K562 (cell line): ENCODE data around the gene DGAT2. TPM values are rescaled to one million over a fixed set of nuclear protein-coding genes. Genes with fewer than 3 reads are reported as not detected.

ENCODE experiments used
- ATAC-seq: fragments of 200-7000 bp; cut with Tn5 transposase; 3 replicates; pipeline ENCODE4 v1.9.1; 2020; ENCODE audit warnings: moderate library complexity
- BruUV-seq: library from RNA; stranded (reverse); fragments of 400-500 nt; replicated peaks from 2 replicates; lab custom pipeline; 2021; lab: Mats Ljungman, UMichigan
- CTCF ChIA-PET: fragments of 300-600 bp; formaldehyde crosslinking; extraction: SDS; loops from one replicate; lab custom pipeline; 2021; ENCODE audit warnings: low intra/inter-chr PET ratio; lab: Yijun Ruan, JAX
- POLR2A ChIA-PET: fragments of 300-600, 350-650 bp; sonication (Branson Sonifier 250); formaldehyde crosslinking; extraction: SDS; loops from one replicate; lab custom pipeline; 2021; ENCODE audit warnings: antibody characterized with exemption, inconsistent platforms; lab: Yijun Ruan, JAX
- DNase-seq, 4 experiments: peaks; one replicate each; pipeline versions ENCODE4 v3.0.0 to v3.0.0-alpha.2; 2011 to 2018; ENCODE audit warnings: low spot score in 3 of 4, mixed read lengths in 3 of 4; ENCODE audit errors: extremely low read depth in 1 of 4
- FAIRE-seq: peaks from 2 replicates; lab custom pipeline; 2011; peaks lifted over from hg19 to GRCh38; lab: Jason Lieb, UNC
- H2AFZ ChIP-seq: 2 replicates; pipeline ENCODE4 v1.6.0; 2011; ENCODE audit warnings: low read depth, low read length, control low read depth, inconsistent platforms
- H3K27ac ChIP-seq: fragments of 200-600 bp; 3 replicates; pipeline ENCODE4 v1.8.0; 2011; ENCODE audit warnings: low read depth, mild to moderate bottlenecking, control low read depth, inconsistent platforms, low read length, moderate library complexity, mixed read lengths; ENCODE audit errors: extremely low read depth
- H3K27me3 ChIP-seq, 2 experiments: fragments of 300-600 bp in 1 of 2; 2 replicates in 1 of 2; 3 replicates in 1 of 2; pipeline versions ENCODE4 v1.6.0 to v1.8.0; 2011; ENCODE audit warnings: inconsistent platforms in 2 of 2, low read length in 2 of 2, mild to moderate bottlenecking in 1 of 2, mixed read lengths in 1 of 2, moderate library complexity in 1 of 2; ENCODE audit not compliant: control insufficient read depth in 2 of 2, insufficient read depth in 2 of 2
- H3K36me3 ChIP-seq: fragments of 300-600 bp; 3 replicates; pipeline ENCODE4 v1.8.0; 2011; ENCODE audit warnings: mild to moderate bottlenecking, low read length, inconsistent platforms; ENCODE audit not compliant: control insufficient read depth, insufficient read depth
- H3K4me1 ChIP-seq, 2 experiments: fragments of 200-600 bp in 1 of 2; replicated peaks in 1 of 2; 2 replicates in 1 of 2; 3 replicates in 1 of 2; pipeline versions ENCODE4 v1.5.1 to v1.8.0; 2011; ENCODE audit warnings: inconsistent platforms in 2 of 2, low read length in 2 of 2, mild to moderate bottlenecking in 1 of 2, mixed read lengths in 1 of 2, moderate library complexity in 1 of 2; ENCODE audit not compliant: control insufficient read depth in 2 of 2, insufficient read depth in 2 of 2
- H3K4me2 ChIP-seq: 2 replicates; pipeline ENCODE4 v1.6.1; 2011; ENCODE audit warnings: low read length, control low read depth, inconsistent platforms, mixed read lengths; ENCODE audit not compliant: insufficient read depth
- H3K4me3 ChIP-seq: fragments of 200-600 bp; sonication (generic), shearing (Covaris generic); 2 replicates; pipeline ENCODE4 v1.5.1; 2016; ENCODE audit warnings: control low read depth, inconsistent platforms
- H3K79me2 ChIP-seq: fragments of 200-600 bp; 3 replicates; pipeline ENCODE4 v1.8.0; 2011; ENCODE audit warnings: low read length, inconsistent platforms; ENCODE audit not compliant: control insufficient read depth, insufficient read depth
- H3K9ac ChIP-seq, 2 experiments: 2 replicates each; pipeline versions ENCODE4 v1.6.0 to v1.6.1; 2011; ENCODE audit warnings: low read depth in 2 of 2, low read length in 2 of 2, control low read depth in 1 of 2, inconsistent platforms in 1 of 2, mild to moderate bottlenecking in 1 of 2, mixed read lengths in 1 of 2; ENCODE audit not compliant: insufficient read depth in 1 of 2
- H3K9me1 ChIP-seq: one replicate; pipeline ENCODE4 v1.6.0; 2011; ENCODE audit warnings: inconsistent platforms, mild to moderate bottlenecking, low read length, moderate library complexity; ENCODE audit not compliant: control insufficient read depth, insufficient read depth
- H3K9me3 ChIP-seq: replicated peaks from 2 replicates; pipeline ENCODE4 v1.5.1; 2011; ENCODE audit warnings: low read depth, low read length, inconsistent platforms; ENCODE audit not compliant: control insufficient read depth, insufficient read depth
- H4K20me1 ChIP-seq: replicated peaks from 2 replicates; pipeline ENCODE4 v1.6.1; 2011; ENCODE audit warnings: low read length, inconsistent platforms, mixed read lengths; ENCODE audit not compliant: control insufficient read depth, insufficient read depth
- ARID2 ChIP-seq: fragments of 450-650 bp; IDR thresholded peaks from 2 replicates; pipeline ENCODE4 v1.6.1; 2017; ENCODE audit warnings: antibody characterized with exemption, mild to moderate bottlenecking
- ATF2 ChIP-seq: sonication (generic); formaldehyde crosslinking; IDR thresholded peaks from 2 replicates; pipeline ENCODE4 v1.8.1; 2022; ENCODE audit warnings: missing genetic modification reagents
- E2F3 ChIP-seq: fragments of 250-450 bp; sonication (Bioruptor Pico); IDR thresholded peaks from 2 replicates; pipeline ENCODE4 v1.4.0; 2020; ENCODE audit warnings: mild to moderate bottlenecking
- NELFE ChIP-seq: IDR thresholded peaks from 2 replicates; pipeline ENCODE4 v1.6.1; 2011; ENCODE audit warnings: mild to moderate bottlenecking; ENCODE audit not compliant: insufficient read depth, insufficient read length
- PREB ChIP-seq: sonication (generic); formaldehyde crosslinking; IDR thresholded peaks from 2 replicates; pipeline ENCODE4 v1.8.1; 2023; ENCODE audit warnings: mild to moderate bottlenecking, missing genetic modification reagents
- PTTG1 ChIP-seq: fragments of 450-650 bp; IDR thresholded peaks from 2 replicates; pipeline ENCODE4 v1.6.1; 2016; ENCODE audit warnings: low read depth, mild to moderate bottlenecking, missing genetic modification characterization, missing compliant biosample characterization
- RAD21 ChIP-seq, 2 experiments: fragments of 250-450 bp in 1 of 2; fragments of 450-650 bp in 1 of 2; sonication (Bioruptor Pico) in 1 of 2; formaldehyde crosslinking in 1 of 2; IDR thresholded peaks in 1 of 2; conservative IDR thresholded peaks in 1 of 2; 2 replicates each; pipeline versions ENCODE4 v1.4.0 to v1.8.0; 2020 to 2022; ENCODE audit warnings: mild to moderate bottlenecking in 2 of 2, moderate library complexity in 1 of 2
- SETDB1 ChIP-seq: IDR thresholded peaks from one replicate; pipeline ENCODE4 v1.6.1; 2012; ENCODE audit warnings: low read length, control low read depth, inconsistent platforms
- TEAD1 ChIP-seq, 2 experiments: fragments of 450-650 bp in 1 of 2; sonication (generic) in 1 of 2; formaldehyde crosslinking; IDR thresholded peaks; 2 replicates each; pipeline versions ENCODE4 v1.4.0 to v1.8.0; 2020 to 2022; ENCODE audit warnings: mild to moderate bottlenecking in 2 of 2, missing genetic modification reagents in 1 of 2
- TOE1 ChIP-seq, 2 experiments: fragments of 450-650 bp in 1 of 2; sonication (generic) in 1 of 2; formaldehyde crosslinking in 1 of 2; IDR thresholded peaks; 2 replicates each; pipeline versions ENCODE4 v1.7.1 to v1.8.0; 2016 to 2022; ENCODE audit warnings: borderline replicate concordance in 2 of 2, mild to moderate bottlenecking in 2 of 2, antibody characterized with exemption in 1 of 2, inconsistent platforms in 1 of 2, low read depth in 1 of 2, missing genetic modification reagents in 1 of 2, moderate library complexity in 1 of 2
- ZNF232 ChIP-seq: sonication (generic); formaldehyde crosslinking; IDR thresholded peaks from 2 replicates; pipeline ENCODE4 v1.8.0; 2022; ENCODE audit warnings: mild to moderate bottlenecking, missing genetic modification reagents
- WGBS: fragments of 100-300 bp; shearing (Covaris generic); methylation state at CpG from one replicate; pipeline ENCODE4 v1.1.6; 2016; ENCODE audit warnings: low coverage, mixed read lengths; ENCODE audit not compliant: insufficient coverage; ENCODE audit errors: missing lambda C conversion rate; 5-methylcytosine and 5-hydroxymethylcytosine counted together
- in situ Hi-C: fragments of 300-500 bp; cut with MboI; formaldehyde crosslinking; loops from 4 replicates; pipeline ENCODE4 v1.15.0; 2018; ENCODE audit warnings: inconsistent platforms, mixed read lengths
- intact Hi-C: fragments of 100-400 bp; cut with micrococcal nuclease; formaldehyde crosslinking; loops from 2 replicates; pipeline ENCODE4 v1.14.2; 2022
- polyA plus RNA-seq, 8 experiments: library from polyadenylated mRNA; depleted of rRNA in 4 of 8; stranded (reverse) in 5 of 8; unstranded in 3 of 8; fragments of >200 nt; fragmentation: Nextera tagmentation in 2 of 8; fragmentation: Illumina TruSeq in 1 of 8; extraction: Ambion mirVana in 2 of 8; extraction: Trizol in 1 of 8; gene quantifications; 2 replicates each; pipeline versions ENCODE4 v1.2.1 to v1.2.3, GENCODE V29; 2011 to 2014; ENCODE audit warnings: inconsistent platforms in 1 of 8, missing spikeins in 1 of 8
- total RNA-seq, 7 experiments: library from RNA; depleted of rRNA in 6 of 7; stranded (reverse); fragments of >200 nt in 6 of 7; fragmentation: Illumina TruSeq in 2 of 7; extraction: Trizol in 2 of 7; gene quantifications; 2 replicates each; pipeline versions ENCODE4 v1.2.1 to v1.2.3, GENCODE V29; 2011 to 2021; ENCODE audit warnings: low replicate concordance in 1 of 7

Gene DGAT2
- total and polyA plus RNA-seq, 9 of the 15 experiments (the other 6 are each of a cell fraction or from before 2014, with no cell fraction given), result 0.68 to 2.8 (median 1.8) TPM

GRCh38 chr11:75802913-75803820, 34.6 kb downstream of the DGAT2 start:
- Histone ChIP-seq H3K79me2 (no peaks in the 10 kb centered on the region), H4K20me1 (no peaks in the 10 kb centered on the region), H3K27me3 (no peaks in the 10 kb centered on the region), H2AFZ (peak overlapping the region; percentile 50), H3K4me1 (0 out of 5 replicates have a peak, but pooled peaks cover 0 to 3% of the 10 kb centered on the region in 2 experiments), H3K9me3 (no peaks in the 10 kb centered on the region), H3K27ac (no peak overlapping the region), H3K9ac (no peak overlapping the region), H3K4me2 (no peak overlapping the region), H3K36me3 (no peaks in the 10 kb centered on the region), H3K9me1 (no peaks in the 10 kb centered on the region), H3K4me3 (no peak overlapping the region)
- 12% methylated on average over 10 of the region's 10 CpGs for WGBS
- FAIRE-seq (peak; percentile 97), DNase-seq (peak; percentile 77 to 82 (median 80)), ATAC-seq (peak; percentile 96)
- ChIA-PET CTCF (interaction anchor here (1.5 to 5.3 kb wide), 2 partner anchors 64 to 349 kb away, joined by 8 to 61 read pairs; no protein-coding TSS in a partner anchor), POLR2A (interaction anchor here (0.6 to 2.0 kb wide), 3 partner anchors 10 to 525 kb away, joined by 3 to 11 read pairs (median 4); no protein-coding TSS in a partner anchor)
- intact Hi-C loops, result loop anchor here (1.0 to 5.0 kb wide), 4 partner anchors 64 to 514 kb away; no protein-coding TSS in a partner anchor
- BruUV-seq, result no TSS peak
- in situ Hi-C loops, result no loop called here
- TF ChIP-seq ZNF232 (CRISPR knock-in tag) (no peak), PREB (CRISPR knock-in tag) (no peak), E2F3 (CRISPR knock-in tag) (no peak), TEAD1 (CRISPR knock-in tag; IDR thresholded peaks at IDR 0.05) (0 out of 4 replicates have a peak, but pooled peaks of 1 of the 2 experiments have one; percentile 13), PTTG1 (tag) (no peak), TOE1 (IDR thresholded peaks at IDR 0.05; ENCODE audit: borderline replicate concordance) (no peak), TOE1 (CRISPR knock-in tag; IDR thresholded peaks at IDR 0.05; ENCODE audit: borderline replicate concordance, low read depth) (no peak), ARID2 (peak; percentile 44; the same call in 1 of the 2 replicates), RAD21 (CRISPR knock-in tag; conservative IDR thresholded peaks at IDR 0.05 in 1 of 2, IDR thresholded peaks at IDR 0.05 in 1 of 2) (peak; percentile 84 to 91), NELFE (no peak), SETDB1 (no peak), ATF2 (CRISPR knock-in tag) (no peak)
